Measurements from ENCODE around the gene CBFA2T3.
"Not testable (repeated sequence)": the region's sequence is repeated elsewhere in the genome, so short reads cannot be mapped to it uniquely, and the experiment has no call there.

The CBFA2T3 gene

DNA sequence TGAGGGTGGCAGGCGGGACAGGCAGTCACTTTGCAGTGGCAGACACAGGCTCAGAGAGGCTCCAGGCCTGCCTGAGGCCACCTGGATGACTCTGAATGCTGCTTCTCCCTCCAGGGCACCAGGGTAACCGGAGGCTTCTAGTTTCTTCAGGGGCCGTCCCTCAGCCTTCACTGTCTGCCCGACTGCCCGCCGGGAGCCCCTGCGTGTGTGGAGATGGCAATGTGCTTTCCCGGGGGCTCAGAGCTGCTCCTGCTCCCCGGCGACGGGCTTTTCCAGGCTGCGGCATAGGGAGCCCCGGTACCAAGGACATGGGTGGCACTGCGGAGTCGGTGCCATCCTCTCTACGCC lies 51.5 kb downstream of the CBFA2T3 start:
- no peak for DNase-seq (ENCODE audit: low read depth in 1 of 2, low spot score in 1 of 2)

- no peak for DNase-seq (ENCODE audit: low read depth in 1 of 2, low spot score in 1 of 2)
Observed at GRCh38 chr16:88924834-88925539, 52.0 kb downstream of the CBFA2T3 start.

DNA sequence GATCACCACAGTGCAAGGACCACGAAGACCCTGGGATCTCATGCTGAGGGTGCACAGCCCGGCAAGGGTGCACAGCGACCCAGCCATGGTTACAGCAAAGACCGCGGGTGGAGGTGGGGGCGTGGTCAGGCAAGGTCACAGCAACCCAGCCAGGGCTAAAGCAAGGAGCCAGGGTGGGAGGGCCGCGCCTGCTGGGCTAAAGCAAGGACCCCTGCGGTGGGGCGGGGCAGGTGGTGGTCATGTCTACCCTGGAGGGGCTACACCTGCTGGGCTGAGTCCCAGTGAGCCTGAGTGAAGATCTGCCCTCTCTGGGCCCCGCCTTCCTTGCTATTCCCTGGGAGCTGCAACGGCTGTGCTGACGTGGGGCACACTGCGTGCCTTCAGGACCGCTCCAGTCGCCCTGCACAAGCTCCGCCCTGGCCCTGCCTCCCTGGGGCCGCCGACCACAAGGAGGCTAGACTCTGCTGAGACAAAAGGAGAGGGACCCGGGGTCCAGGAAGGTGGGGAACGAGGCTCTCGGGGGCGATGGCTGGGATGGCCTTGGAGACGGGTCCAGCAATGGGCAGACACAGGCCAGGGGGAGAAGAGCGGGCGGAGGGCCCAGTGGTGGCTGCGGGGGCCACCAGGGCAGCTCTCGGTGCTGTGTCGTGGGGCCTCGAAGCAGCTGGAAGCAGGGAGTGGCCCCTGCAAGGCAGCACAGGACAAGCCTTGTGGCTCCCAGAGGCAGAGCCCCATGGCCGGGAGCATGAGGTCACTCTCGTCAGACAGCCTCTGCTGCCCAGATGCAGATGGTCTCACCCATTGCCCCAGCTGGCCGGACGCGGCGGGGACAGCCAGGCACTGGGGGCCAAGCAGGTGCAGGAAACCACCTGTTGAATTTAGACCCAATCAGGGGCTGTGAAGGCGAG lies 52.8 kb downstream of the CBFA2T3 start:
- DNase-seq (ENCODE audit: low read depth in 1 of 2, low spot score in 1 of 2): no peak

DNA sequence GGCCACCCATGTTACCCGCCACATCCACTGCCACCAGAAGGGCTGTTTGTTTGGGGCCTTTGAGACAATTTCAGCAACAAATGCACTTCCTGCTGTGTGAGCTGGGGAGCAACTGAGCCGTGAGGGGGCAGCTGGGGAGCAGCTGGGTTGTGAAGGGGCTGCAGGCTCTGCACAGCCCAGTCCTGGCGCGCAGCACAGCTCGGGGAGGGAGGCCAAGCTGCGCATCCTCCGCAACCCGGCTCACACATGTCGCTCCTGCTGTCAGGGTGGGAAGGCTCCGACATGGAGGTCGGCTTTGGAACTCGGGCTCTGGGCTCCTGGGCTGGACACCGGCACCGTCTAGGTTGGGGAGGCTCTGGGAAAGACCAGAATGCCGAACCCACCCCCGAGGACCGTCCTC lies 53.6 kb downstream of the CBFA2T3 start:
- no peak for DNase-seq (ENCODE audit: low read depth in 1 of 2, low spot score in 1 of 2)

DNA sequence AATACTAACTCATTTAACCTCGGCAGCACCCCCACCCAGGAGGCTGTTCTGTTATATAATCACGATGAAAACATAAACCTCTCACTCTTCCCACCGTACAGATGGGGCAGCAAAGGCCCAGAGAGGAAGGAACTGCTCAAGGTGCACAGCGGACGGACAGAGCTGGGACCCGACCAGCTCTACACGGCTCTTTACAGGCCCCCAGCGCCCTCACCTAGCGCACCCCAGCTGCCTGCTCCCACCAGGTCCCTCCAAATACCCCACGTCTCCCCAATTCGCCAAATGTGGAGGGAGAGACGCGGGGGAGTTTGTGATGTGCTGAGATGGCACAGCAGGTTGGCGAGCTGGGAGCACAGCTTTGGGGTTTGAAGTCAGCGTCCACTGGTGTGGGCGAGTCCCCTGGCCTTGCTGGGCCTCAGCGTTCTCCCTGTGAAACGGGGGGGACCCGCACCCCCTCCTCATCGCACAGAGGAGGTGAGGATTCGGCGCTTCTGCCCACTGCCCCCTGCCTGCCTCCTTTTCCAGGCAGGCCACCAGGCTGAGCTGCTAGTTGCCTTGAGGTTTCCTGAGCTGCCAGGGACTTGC lies 54.1 kb downstream of the CBFA2T3 start:
- DNase-seq (ENCODE audit: low read depth in 1 of 2, low spot score in 1 of 2): no peak

GRCh38 chr16:88922114-88922825 lies 54.7 kb downstream of the CBFA2T3 start:
- no peak for DNase-seq (ENCODE audit: low read depth in 1 of 2, low spot score in 1 of 2)

DNA sequence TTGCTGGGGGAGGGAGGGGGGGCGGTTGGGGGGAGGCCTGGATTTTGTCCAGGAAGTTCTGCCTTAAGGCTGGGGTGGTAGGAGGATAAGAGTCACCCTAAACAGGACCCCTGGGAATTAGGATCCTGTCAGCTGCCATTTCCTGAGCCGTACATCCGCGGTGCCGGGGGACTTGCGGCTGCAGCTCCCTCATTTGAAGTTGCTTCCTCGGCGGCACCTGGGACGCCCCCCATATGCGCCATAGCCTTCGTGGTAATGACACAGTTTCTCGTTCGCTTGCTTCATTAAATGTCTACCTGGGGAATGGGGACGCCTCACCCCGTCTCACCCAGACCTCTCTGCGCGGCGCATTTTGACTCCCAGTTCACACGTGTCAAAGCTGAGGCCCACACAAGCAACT lies 55.4 kb downstream of the CBFA2T3 start:
- no peak for DNase-seq (ENCODE audit: low read depth in 1 of 2, low spot score in 1 of 2)

DNA sequence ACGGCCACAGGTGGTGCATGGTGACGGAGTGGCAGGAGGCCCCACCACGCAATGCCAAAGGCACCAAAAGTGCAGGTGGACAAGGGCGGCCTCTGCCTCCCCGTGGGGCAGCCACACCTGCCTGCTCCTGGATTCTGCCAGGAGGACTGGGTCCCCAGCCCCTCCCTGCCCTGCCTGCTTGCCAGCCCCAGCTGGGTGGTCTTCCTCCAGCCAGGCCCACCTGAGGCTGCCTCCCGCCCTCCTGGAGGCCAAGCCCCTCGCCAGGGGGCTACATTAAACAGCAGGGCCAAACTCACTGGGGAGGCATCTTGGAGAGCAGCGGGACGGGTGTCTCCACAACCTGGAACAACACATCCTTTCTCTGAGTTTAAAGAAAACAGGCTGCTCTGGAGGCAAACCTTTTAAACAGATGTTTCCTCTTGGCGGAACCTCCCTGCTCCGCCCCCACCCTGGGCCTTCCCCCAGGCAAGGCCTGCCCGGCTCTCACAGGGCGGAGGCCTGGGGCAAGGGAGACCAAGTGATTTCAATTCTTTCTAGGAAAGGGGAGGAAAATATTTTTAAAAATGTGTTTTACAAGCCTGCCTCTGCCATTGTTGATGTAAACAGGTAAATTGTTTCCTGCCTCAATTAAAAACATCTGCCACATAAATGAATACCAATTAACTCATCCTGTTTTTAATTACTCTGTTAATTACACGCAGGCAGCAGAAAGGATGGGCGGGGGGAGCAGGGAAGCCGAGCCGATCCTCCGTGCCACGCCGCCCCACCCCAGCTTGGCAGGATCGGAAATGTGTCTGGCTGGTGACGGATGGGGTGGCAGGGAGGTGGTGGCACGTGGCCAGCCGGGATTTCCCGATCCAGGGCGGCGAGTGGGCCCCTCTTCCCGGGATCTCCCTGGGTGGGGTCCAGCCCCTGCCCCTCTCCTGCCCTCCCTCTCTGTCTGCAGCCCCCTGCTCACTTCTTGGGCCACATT lies 56.1 kb downstream of the CBFA2T3 start:
- DNase-seq (ENCODE audit: low read depth in 1 of 2, low spot score in 1 of 2): no peak

GRCh38 chr16:88919936-88920335 lies 57.1 kb downstream of the CBFA2T3 start:
- DNase-seq (ENCODE audit: low read depth in 1 of 2, low spot score in 1 of 2): no peak

GRCh38 chr16:88918896-88919295 lies 58.1 kb downstream of the CBFA2T3 start:
- not testable (repeated sequence) for DNase-seq (ENCODE audit: low read depth in 1 of 2, low spot score in 1 of 2)

GRCh38 chr16:88917915-88918627 lies 58.9 kb downstream of the CBFA2T3 start:
- DNase-seq (ENCODE audit: low read depth in 1 of 2, low spot score in 1 of 2): no peak

GRCh38 chr16:88917146-88917914 lies 59.7 kb downstream of the CBFA2T3 start:
- no peak for DNase-seq (ENCODE audit: low read depth in 1 of 2, low spot score in 1 of 2)

GRCh38 chr16:88915639-88916327 lies 61.2 kb downstream of the CBFA2T3 start:
- DNase-seq (ENCODE audit: low read depth in 1 of 2, low spot score in 1 of 2): no peak

DNA sequence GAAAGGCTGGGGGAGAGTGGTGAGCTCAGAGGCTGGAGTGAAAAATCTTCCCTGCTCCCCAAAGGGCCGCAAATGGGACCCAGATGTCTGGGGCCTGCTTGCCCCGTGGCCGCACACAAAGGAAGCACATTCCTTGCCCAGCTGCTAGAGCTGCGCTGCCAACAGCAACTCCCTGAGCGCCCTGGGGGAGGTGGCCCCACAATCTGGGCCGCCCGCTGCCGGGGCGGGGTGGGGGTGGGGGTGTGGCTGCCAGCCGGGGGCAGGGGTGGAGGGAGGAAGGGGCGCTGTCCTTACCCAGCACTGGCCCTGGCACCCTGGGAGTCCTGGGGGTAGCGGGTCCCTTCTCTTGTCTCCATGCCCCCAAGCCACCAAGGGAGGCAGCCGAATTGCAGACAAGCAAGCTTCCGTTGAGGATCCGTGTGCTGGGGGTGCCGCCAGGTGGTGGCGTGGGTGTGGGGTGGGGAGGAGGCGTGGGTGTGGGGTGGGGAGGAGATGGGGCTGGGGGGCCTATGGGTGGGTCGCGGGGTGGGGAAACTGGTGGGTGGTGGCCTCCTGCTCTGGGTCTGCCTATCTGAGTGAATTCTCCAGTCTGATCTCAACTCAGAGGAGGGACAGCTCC lies 62.1 kb downstream of the CBFA2T3 start:
- DNase-seq (ENCODE audit: low read depth in 1 of 2, low spot score in 1 of 2): no peak

DNA sequence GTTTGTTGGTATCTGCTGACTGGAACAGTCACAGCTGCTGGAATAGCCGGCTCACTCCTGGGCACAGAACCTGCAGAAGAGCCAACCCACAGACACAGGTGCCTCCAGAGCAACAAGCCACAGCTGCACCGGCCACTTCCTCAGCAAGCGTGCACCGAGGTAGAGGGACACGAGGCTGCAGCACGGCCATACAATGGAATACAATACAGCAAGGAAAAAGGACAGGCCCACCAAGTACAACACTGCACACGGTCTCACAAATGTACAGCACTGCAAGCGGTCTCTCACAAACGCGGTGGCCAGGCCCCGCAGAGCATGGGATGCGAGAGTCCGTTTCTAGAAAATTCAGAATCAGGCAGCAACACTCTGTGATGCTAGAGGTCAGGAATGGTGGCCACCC lies 63.1 kb downstream of the CBFA2T3 start:
- no peak for DNase-seq (ENCODE audit: low read depth in 1 of 2, low spot score in 1 of 2)

GRCh38 chr16:88913001-88913612 lies 63.9 kb downstream of the CBFA2T3 start:
- DNase-seq (ENCODE audit: low read depth in 1 of 2, low spot score in 1 of 2): no peak

DNA sequence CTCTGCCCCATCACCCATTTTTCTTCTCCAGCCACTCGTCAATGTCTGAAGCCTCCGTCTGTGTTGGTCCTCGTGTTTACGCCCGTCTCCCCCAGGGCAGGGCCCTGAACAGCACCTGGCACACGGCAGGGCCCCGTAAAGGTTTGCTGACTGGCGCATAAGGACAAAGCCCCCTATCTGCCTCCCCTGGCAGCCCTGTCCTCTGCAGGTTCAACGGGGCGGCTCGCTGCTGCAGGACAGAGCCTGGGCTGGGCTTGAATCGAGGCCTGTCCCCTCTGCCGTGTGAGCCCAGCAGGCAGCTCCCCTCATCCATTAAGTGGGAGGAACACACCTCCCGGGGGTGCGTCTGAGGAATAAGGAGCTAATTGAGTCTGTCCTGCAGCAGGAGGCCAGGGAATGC lies 64.5 kb downstream of the CBFA2T3 start:
- no peak for DNase-seq (ENCODE audit: low read depth in 1 of 2, low spot score in 1 of 2)

- DNase-seq (ENCODE audit: low read depth in 1 of 2, low spot score in 1 of 2): no peak
Observed at GRCh38 chr16:88911946-88912310, 65.1 kb downstream of the CBFA2T3 start.
